A549 (cell line): ENCODE results near the gene ARL8B. TPM values are rescaled to one million over a fixed set of nuclear protein-coding genes. Genes with fewer than 3 reads are reported as not detected.

Source experiments
- ATAC-seq, 2 experiments: fragments of 200-7000 bp in 1 of 2; fragments of >200 bp in 1 of 2; cut with Nextera tagmentation in 1 of 2; cut with Tn5 transposase in 1 of 2; 3 replicates each; pipeline versions ENCODE4 v1.8.0 to v1.9.1; 2018 to 2020; ENCODE audit warnings: mild to moderate bottlenecking in 1 of 2, moderate library complexity in 1 of 2
- CTCF ChIA-PET: fragments of 300-600 bp; sonication (Branson Sonifier 250); formaldehyde crosslinking; extraction: SDS; loops from one replicate; lab custom pipeline; 2021; ENCODE audit warnings: antibody characterized with exemption, inconsistent platforms; lab: Yijun Ruan, JAX
- POLR2A ChIA-PET: fragments of 350-600 bp; formaldehyde crosslinking; extraction: SDS; loops from one replicate; lab custom pipeline; 2021; ENCODE audit warnings: antibody characterized with exemption, inconsistent platforms; lab: Yijun Ruan, JAX
- DNase-seq, 2 experiments: peaks; one replicate each; pipeline versions ENCODE4 v3.0.0 to v3.0.0-alpha.2; 2011 to 2016; ENCODE audit warnings: low read depth in 1 of 2, low spot score in 1 of 2
- FAIRE-seq: peaks from 2 replicates; lab custom pipeline; 2011; peaks lifted over from hg19 to GRCh38; lab: Jason Lieb, UNC
- H3K27ac ChIP-seq, 2 experiments: fragments of >200 bp; sonication (Bioruptor Twin); formaldehyde crosslinking; 3 replicates each; pipeline ENCODE4 v1.5.1; 2016 to 2017
- H3K4me1 ChIP-seq: fragments of >200 bp; sonication (Bioruptor Twin); formaldehyde crosslinking; 3 replicates; pipeline ENCODE4 v1.6.1; 2016
- H3K4me2 ChIP-seq: fragments of >200 bp; sonication (Bioruptor Twin); formaldehyde crosslinking; 3 replicates; pipeline ENCODE4 v1.6.1; 2016
- H3K4me3 ChIP-seq: fragments of >200 bp; sonication (Bioruptor Twin); formaldehyde crosslinking; 3 replicates; pipeline ENCODE4 v1.5.1; 2016
- H3K9me3 ChIP-seq: fragments of >200 bp; sonication (Bioruptor Twin); formaldehyde crosslinking; 3 replicates; pipeline ENCODE4 v1.6.1; 2016
- BHLHE40 ChIP-seq: IDR thresholded peaks from 2 replicates; pipeline ENCODE4 v1.6.1; 2012; ENCODE audit warnings: low read depth, low read length, inconsistent platforms
- CBX2 ChIP-seq: fragments of 200-600 bp; sonication (generic); IDR thresholded peaks from 2 replicates; pipeline ENCODE4 v1.6.1; 2016; ENCODE audit warnings: low read depth, mild to moderate bottlenecking, borderline replicate concordance
- CEBPB ChIP-seq, 2 experiments: fragments of >200 bp in 1 of 2; sonication (Bioruptor Twin) in 1 of 2; formaldehyde crosslinking in 1 of 2; IDR thresholded peaks; 2 replicates each; pipeline ENCODE4 v1.6.1; 2012 to 2016
- CHD2 ChIP-seq: fragments of 150-350 bp; IDR thresholded peaks from 2 replicates; pipeline ENCODE4 v1.6.1; 2014; ENCODE audit warnings: low read length; ENCODE audit not compliant: partially characterized antibody
- E2F6 ChIP-seq: IDR thresholded peaks from 2 replicates; pipeline ENCODE4 v1.6.1; 2012; ENCODE audit warnings: low read depth, borderline replicate concordance
- HEYL ChIP-seq: fragments of 250-450 bp; sonication (Bioruptor Pico); IDR thresholded peaks from 2 replicates; pipeline ENCODE4 v1.8.0; 2021; ENCODE audit warnings: mild to moderate bottlenecking, moderate library complexity
- HOXA7 ChIP-seq: fragments of 250-450 bp; sonication (Bioruptor Pico); IDR thresholded peaks from 2 replicates; pipeline ENCODE4 v1.5.0; 2020; ENCODE audit warnings: mild to moderate bottlenecking, moderate library complexity
- JUNB ChIP-seq: fragments of >200 bp; sonication (Bioruptor Twin); formaldehyde crosslinking; IDR thresholded peaks from 2 replicates; pipeline ENCODE4 v1.6.1; 2016
- KDM1A ChIP-seq: fragments of 200-600 bp; sonication (generic); IDR thresholded peaks from 2 replicates; pipeline ENCODE4 v1.6.1; 2016; ENCODE audit warnings: low read depth, mild to moderate bottlenecking
- KDM5A ChIP-seq: fragments of 200-600 bp; sonication (generic); IDR thresholded peaks from 2 replicates; pipeline ENCODE4 v1.6.1; 2016; ENCODE audit warnings: antibody characterized with exemption, mild to moderate bottlenecking
- MAFK ChIP-seq: fragments of 450-650 bp; IDR thresholded peaks from 2 replicates; pipeline ENCODE4 v1.6.1; 2014; ENCODE audit not compliant: partially characterized antibody
- MAZ ChIP-seq: fragments of 150-350 bp; IDR thresholded peaks from 2 replicates; pipeline ENCODE4 v1.6.1; 2014; ENCODE audit warnings: antibody characterized with exemption, low read depth, low read length, borderline replicate concordance
- MYC ChIP-seq: IDR thresholded peaks from 2 replicates; pipeline ENCODE4 v1.6.1; 2012; ENCODE audit warnings: mild to moderate bottlenecking, inconsistent platforms, low read length, improper control_type of control experiment, borderline replicate concordance
- NFE2L2 ChIP-seq: fragments of 150-350 bp; conservative IDR thresholded peaks from 2 replicates; pipeline ENCODE4 v1.6.1; 2014; ENCODE audit warnings: low read length
- PHF8 ChIP-seq: fragments of 200-600 bp; sonication (generic); IDR thresholded peaks from 2 replicates; pipeline ENCODE4 v1.6.1; 2016; ENCODE audit warnings: low read depth, mild to moderate bottlenecking, antibody characterized with exemption, moderate library complexity, borderline replicate concordance
- RAD21 ChIP-seq, 2 experiments: fragments of >200 bp in 1 of 2; sonication (Bioruptor Twin) in 1 of 2; formaldehyde crosslinking in 1 of 2; IDR thresholded peaks in 1 of 2; conservative IDR thresholded peaks in 1 of 2; 2 replicates in 1 of 2; 3 replicates in 1 of 2; pipeline ENCODE4 v1.6.1; 2012 to 2018; ENCODE audit warnings: inconsistent platforms in 1 of 2
- REST ChIP-seq: fragments of 200-600 bp; sonication (generic); IDR thresholded peaks from 2 replicates; pipeline ENCODE4 v1.6.1; 2016; ENCODE audit warnings: antibody characterized with exemption, mild to moderate bottlenecking, moderate library complexity
- SREBF2 ChIP-seq: fragments of 450-650 bp; IDR thresholded peaks from 2 replicates; pipeline ENCODE4 v1.6.1; 2014; ENCODE audit warnings: mild to moderate bottlenecking, moderate library complexity
- TFCP2L1 ChIP-seq: fragments of 250-450 bp; sonication (Bioruptor Pico); IDR thresholded peaks from 2 replicates; pipeline ENCODE4 v1.5.0; 2021; ENCODE audit warnings: mild to moderate bottlenecking
- ZC3H11A ChIP-seq: fragments of 450-650 bp; IDR thresholded peaks from 2 replicates; pipeline ENCODE4 v1.6.1; 2014; ENCODE audit warnings: antibody characterized with exemption, mild to moderate bottlenecking
- ZFP36 ChIP-seq: fragments of 450-650 bp; IDR thresholded peaks from 2 replicates; pipeline ENCODE4 v1.6.1; 2014; ENCODE audit warnings: borderline replicate concordance; ENCODE audit not compliant: partially characterized antibody
- ZSCAN20 ChIP-seq: fragments of 250-450 bp; sonication (Bioruptor Pico); IDR thresholded peaks from 2 replicates; pipeline ENCODE4 v1.8.0; 2022; ENCODE audit warnings: mild to moderate bottlenecking, moderate library complexity
- WGBS: methylation state at CpG from one replicate; pipeline ENCODE4 v1.1.6; 2017; ENCODE audit errors: missing lambda C conversion rate; 5-methylcytosine and 5-hydroxymethylcytosine counted together
- polyA plus RNA-seq, 4 experiments: library from polyadenylated mRNA; depleted of rRNA in 3 of 4; stranded (reverse); fragments of >200 nt; fragmentation: RNase III in 1 of 4; extraction: RNeasy Plus Mini Kit Qiagen cat#74134 plus additional on column Dnase treatment in 1 of 4; gene quantifications; 2 replicates in 3 of 4; 3 replicates in 1 of 4; pipeline ENCODE4 v1.2.3, GENCODE V29; 2011 to 2017
- TF ChIP-seq, protein P1 (sequence below): IDR thresholded peaks from 2 replicates; pipeline ENCODE4 v1.6.1; 2012

The ARL8B gene
- polyA plus RNA-seq, 2 of the 4 experiments (the other 2 are of a cell fraction) = 51.2 to 51.7 TPM

DNA sequence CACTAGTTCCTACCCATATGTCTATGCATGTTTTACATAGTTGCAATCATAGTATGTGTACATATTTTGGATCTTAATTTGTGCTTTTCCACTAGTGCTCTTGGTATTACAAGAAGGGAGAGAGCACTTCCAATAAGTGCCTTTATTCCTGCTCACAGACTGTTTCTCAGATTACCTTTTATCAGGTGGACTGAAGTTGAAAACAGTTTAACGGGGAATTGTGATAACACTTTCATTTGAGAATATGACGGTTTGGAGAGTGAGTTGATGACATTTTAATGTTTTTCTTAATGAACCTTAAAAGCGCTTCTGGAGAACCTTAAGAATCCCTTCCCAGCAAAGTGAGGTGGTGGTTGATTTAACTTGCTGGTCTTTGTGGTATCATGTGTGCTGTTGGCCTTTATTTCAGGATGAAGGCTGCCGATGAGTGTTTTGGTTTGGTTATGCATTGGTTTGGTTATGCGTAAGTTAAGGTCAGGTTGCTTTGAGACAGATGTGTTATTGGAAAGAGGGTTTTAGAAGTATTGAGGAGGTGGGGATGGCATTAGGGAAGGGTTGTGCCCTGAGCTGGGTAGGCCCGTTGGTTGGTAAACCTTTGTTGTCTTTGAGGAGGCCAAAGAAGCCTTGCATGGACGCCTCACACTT lies 68.2 kb downstream of the ARL8B start:
- peak overlapping the region; percentile 96 for H3K4me2 ChIP-seq
- 89% methylated on average over 7 of the region's 7 CpGs for WGBS
- H3K9me3 ChIP-seq = no peaks in the 10 kb centered on the region
- FAIRE-seq (no peak), DNase-seq (no peak), ATAC-seq (no peak)
- no peak overlapping the region for H3K4me3 ChIP-seq
- POLR2A ChIA-PET = no interaction called here
- CTCF ChIA-PET = no interaction called here
- H3K27ac ChIP-seq = no peak overlapping the region
- peaks cover 45% of the 10 kb centered on the region for H3K4me1 ChIP-seq
- TF ChIP-seq E2F6 (no peak), JUNB (no peak), KDM1A (no peak), MYC (no peak), SREBF2 (no peak), ZSCAN20 (CRISPR knock-in tag) (no peak), CHD2 (no peak), ZC3H11A (no peak), MAFK (no peak), PHF8 (no peak), RAD21 (conservative IDR thresholded peaks at IDR 0.05 in 1 of 2, IDR thresholded peaks at IDR 0.05 in 1 of 2) (no peak)

- no peak for TF ChIP-seq MAZ
- TF ChIP-seq HEYL (CRISPR knock-in tag) = no peak
- TF ChIP-seq ZSCAN20 (CRISPR knock-in tag) = no peak
- TF ChIP-seq CBX2 = no peak
- no peak for TF ChIP-seq CEBPB (IDR thresholded peaks at IDR 0.05)
- TF ChIP-seq PHF8 = no peak
- TF ChIP-seq KDM1A = no peak
- TF ChIP-seq, all 56 proteins: peak for 0
- CTCF ChIA-PET = interaction anchor here (0.8 to 1.6 kb wide), 2 partner anchors 36 to 480 kb away, joined by 3 to 4 read pairs; no protein-coding TSS in a partner anchor
- Histone ChIP-seq H3K4me3 (no peak overlapping the region), H3K4me1 (peaks cover 56% of the 10 kb centered on the region), H3K4me2 (peak overlapping the region; percentile 6; the same call in 1 of the 3 replicates), H3K9me3 (no peaks in the 10 kb centered on the region), H3K27ac (no peak overlapping the region)
- no peak for ATAC-seq
- no peak for FAIRE-seq
- no peak for DNase-seq
- 80% methylated on average over 5 of the region's 5 CpGs for WGBS
- POLR2A ChIA-PET = no interaction called here
Measured at GRCh38 chr3:5191555-5192304, 69.6 kb downstream of the ARL8B start.

DNA sequence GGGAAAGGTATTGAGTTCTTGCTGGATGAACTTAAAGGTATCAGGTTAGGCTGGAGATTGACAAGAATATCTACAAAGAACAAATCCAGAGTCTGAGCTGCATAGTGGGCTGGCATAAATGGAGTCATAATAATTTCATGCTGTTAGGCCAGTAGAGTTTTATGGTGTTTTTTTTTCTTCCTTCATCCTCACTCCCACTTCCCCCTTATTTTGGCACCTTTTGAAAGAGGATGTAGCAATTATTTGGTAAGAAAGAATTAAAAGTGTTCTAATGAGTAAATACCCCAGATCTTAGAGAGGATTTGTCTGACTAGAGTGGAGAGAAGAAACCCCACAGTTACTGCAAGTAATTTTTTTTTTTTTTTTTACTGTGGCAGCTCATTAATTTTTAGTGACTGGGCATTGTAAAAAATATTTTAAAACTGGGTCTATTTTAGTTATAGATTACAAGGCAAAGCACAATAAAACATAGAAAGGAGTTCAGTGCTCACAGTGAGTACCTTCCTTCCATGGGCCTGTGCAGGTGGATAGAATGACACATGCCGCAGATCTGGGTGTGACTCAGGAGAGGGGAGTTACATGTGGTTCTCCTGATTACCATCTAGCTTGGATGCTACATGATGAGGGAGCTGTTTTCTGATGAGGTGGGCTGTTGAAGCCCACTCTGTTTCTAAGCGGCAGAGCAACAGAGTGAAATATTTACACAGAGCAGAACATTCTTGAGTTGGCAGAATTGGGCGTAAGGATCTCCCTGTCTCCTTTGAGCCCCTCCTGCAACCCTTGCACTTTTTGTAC lies 70.7 kb downstream of the ARL8B start:
- H3K4me3 ChIP-seq = no peak overlapping the region
- ChIA-PET POLR2A (no interaction called here), CTCF (interaction anchor here (0.8 to 1.6 kb wide), 4 partner anchors 35 to 482 kb away, joined by 3 to 5 read pairs (median 4); no protein-coding TSS in a partner anchor)
- H3K4me2 ChIP-seq = no peak overlapping the region
- H3K27ac ChIP-seq = no peak overlapping the region
- no peaks in the 10 kb centered on the region for H3K9me3 ChIP-seq
- no peak for ATAC-seq
- no peak for FAIRE-seq
- TF ChIP-seq, protein P1, sequence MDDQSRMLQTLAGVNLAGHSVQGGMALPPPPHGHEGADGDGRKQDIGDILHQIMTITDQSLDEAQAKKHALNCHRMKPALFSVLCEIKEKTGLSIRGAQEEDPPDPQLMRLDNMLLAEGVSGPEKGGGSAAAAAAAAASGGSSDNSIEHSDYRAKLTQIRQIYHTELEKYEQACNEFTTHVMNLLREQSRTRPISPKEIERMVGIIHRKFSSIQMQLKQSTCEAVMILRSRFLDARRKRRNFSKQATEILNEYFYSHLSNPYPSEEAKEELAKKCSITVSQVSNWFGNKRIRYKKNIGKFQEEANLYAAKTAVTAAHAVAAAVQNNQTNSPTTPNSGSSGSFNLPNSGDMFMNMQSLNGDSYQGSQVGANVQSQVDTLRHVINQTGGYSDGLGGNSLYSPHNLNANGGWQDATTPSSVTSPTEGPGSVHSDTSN = no peak
- TF ChIP-seq BHLHE40 (no peak), NFE2L2 (no peak), HOXA7 (CRISPR knock-in tag) (no peak), ZC3H11A (no peak), TFCP2L1 (CRISPR knock-in tag) (no peak), RAD21 (conservative IDR thresholded peaks at IDR 0.05 in 1 of 2, IDR thresholded peaks at IDR 0.05 in 1 of 2) (no peak), REST (no peak), SREBF2 (no peak), KDM5A (no peak), MYC (no peak), ZFP36 (no peak)
- TF ChIP-seq, all 56 proteins: peak for 0
- H3K4me1 ChIP-seq = peaks cover 64% of the 10 kb centered on the region
- 95% methylated on average over 3 of the region's 3 CpGs for WGBS
- DNase-seq = no peak
